ENCODE results near the gene GATA6.

- TF ChIP-seq CTCF (IDR thresholded peaks at IDR 0.05): no peak
- no peak for TF ChIP-seq POLR2A (IDR thresholded peaks at IDR 0.05)
Observed at GRCh38 chr18:22204214-22204536, 34.8 kb downstream of the GATA6 start.
